ENCODE measurements around the gene IMMP2L. TPM values are rescaled to one million over a fixed set of nuclear protein-coding genes. Genes with fewer than 3 reads are reported as not detected.
"Not testable (repeated sequence)": the region's sequence is repeated elsewhere in the genome, so short reads cannot be mapped to it uniquely, and the experiment has no call there.

Gene IMMP2L
- polyA plus RNA-seq, 1 of the 3 experiments (the other 2 are of a cell fraction): 10.7 TPM

GRCh38 chr7:111323670-111324069 is 238.6 kb downstream of the IMMP2L start:
- H2AFZ ChIP-seq (ENCODE audit: low read depth); POLR2A ChIA-PET; DNase-seq; H3K9ac ChIP-seq; H3K36me3 ChIP-seq (replicated peaks in 1 of 2; ENCODE audit: control insufficient read depth in 1 of 2, insufficient read depth in 2 of 2, low read length in 1 of 2); H4K20me1 ChIP-seq (ENCODE audit: insufficient read depth); H3K27me3 ChIP-seq (ENCODE audit: insufficient read depth); H3K27ac ChIP-seq (ENCODE audit: low read depth in 2 of 2, low read length in 1 of 2); H3F3A ChIP-seq (replicated peaks; ENCODE audit: insufficient read depth); H3K4me2 ChIP-seq; H3K79me2 ChIP-seq (ENCODE audit: insufficient read depth); H3K9me2 ChIP-seq; H3K9me3 ChIP-seq; H3K4me3 ChIP-seq (ENCODE audit: low read depth in 2 of 2, low read length in 1 of 2); H3K4me1 ChIP-seq (ENCODE audit: control insufficient read depth in 1 of 2, insufficient read depth in 2 of 2, low read depth in 1 of 2, low read length in 1 of 2): not testable (repeated sequence)
- CTCF ChIA-PET: interaction anchor here (1.3 kb wide), 1 partner anchor 215 kb away, joined by 3 read pairs; no protein-coding TSS in a partner anchor
- 94% methylated on average over 3 of the region's 3 CpGs for WGBS (ENCODE audit: low lambda C conversion rate)

- no peaks in the 10 kb centered on the region for H3K79me2 ChIP-seq (ENCODE audit: insufficient read depth)
- ChIA-PET POLR2A (no interaction called here), CTCF (no interaction called here)
- no peak overlapping the region for H3K4me3 ChIP-seq (ENCODE audit: low read depth in 2 of 2, low read length in 1 of 2)
- no peak overlapping the region for H3K4me2 ChIP-seq
- H2AFZ ChIP-seq (ENCODE audit: low read depth): no peak overlapping the region
- H3K4me1 ChIP-seq (ENCODE audit: control insufficient read depth in 1 of 2, insufficient read depth in 2 of 2, low read depth in 1 of 2, low read length in 1 of 2): peaks cover 0 to 2% of the 10 kb centered on the region in 2 experiments; a peak in 1 of 4 replicates
- no peaks in the 10 kb centered on the region for H3F3A ChIP-seq (replicated peaks; ENCODE audit: insufficient read depth)
- H3K36me3 ChIP-seq (replicated peaks in 1 of 2; ENCODE audit: control insufficient read depth in 1 of 2, insufficient read depth in 2 of 2, low read length in 1 of 2): no peaks in the 10 kb centered on the region
- TF ChIP-seq POLR2AphosphoS5 (IDR thresholded peaks at IDR 0.05; ENCODE audit: low read depth, low read length): no peak
- TF ChIP-seq RXRA (IDR thresholded peaks at IDR 0.05; ENCODE audit: borderline replicate concordance, low read depth): no peak
- no peak for TF ChIP-seq CTCF (IDR thresholded peaks at IDR 0.05)
- TF ChIP-seq MAX (IDR thresholded peaks at IDR 0.05; ENCODE audit: low read depth): no peak
- TF ChIP-seq RCOR1 (IDR thresholded peaks at IDR 0.05; ENCODE audit: low read length): no peak
- TF ChIP-seq PBX3 (IDR thresholded peaks at IDR 0.05): no peak
- TF ChIP-seq IRF3 (IDR thresholded peaks at IDR 0.05; ENCODE audit: low read depth, low read length): no peak
- TF ChIP-seq TCF12 (IDR thresholded peaks at IDR 0.05): no peak
- no peak for TF ChIP-seq SIN3A (IDR thresholded peaks at IDR 0.05; ENCODE audit: borderline replicate concordance, low read depth, low read length)
- no peak for TF ChIP-seq RAD21 (IDR thresholded peaks at IDR 0.05; ENCODE audit: low read length)
- TF ChIP-seq RFX5 (IDR thresholded peaks at IDR 0.05; ENCODE audit: low read length): no peak
- no peak for TF ChIP-seq FOXJ3 (CRISPR knock-in tag; IDR thresholded peaks at IDR 0.05)
- no peak for TF ChIP-seq YY1 (IDR thresholded peaks at IDR 0.05; ENCODE audit: low read depth)
- no peak for TF ChIP-seq NFIC (IDR thresholded peaks at IDR 0.05; ENCODE audit: borderline replicate concordance)
- no peak for TF ChIP-seq TAF1 (IDR thresholded peaks at IDR 0.05; ENCODE audit: borderline replicate concordance, low read depth, low read length)
- TF ChIP-seq ZBTB33 (IDR thresholded peaks at IDR 0.05; ENCODE audit: borderline replicate concordance, low read depth): no peak
- H3K9me2 ChIP-seq: no peaks in the 10 kb centered on the region
- no peaks in the 10 kb centered on the region for H3K27me3 ChIP-seq (ENCODE audit: insufficient read depth)
- no peaks in the 10 kb centered on the region for H4K20me1 ChIP-seq (ENCODE audit: insufficient read depth)
- no peaks in the 10 kb centered on the region for H3K9me3 ChIP-seq
- no peak overlapping the region for H3K9ac ChIP-seq
- no peak for DNase-seq
- no peak overlapping the region for H3K27ac ChIP-seq (ENCODE audit: low read depth in 2 of 2, low read length in 1 of 2)
Observed at GRCh38 chr7:111320133-111320532, 242.2 kb downstream of the IMMP2L start.

Data from SK-N-SH (cell line).